ENCODE results near the gene COLEC12. TPM values are rescaled to one million over a fixed set of nuclear protein-coding genes. Genes with fewer than 3 reads are reported as not detected.

Gene COLEC12
- total RNA-seq, 4 donors from 2014 or later = 1.4 to 12.2 (median 4.0) TPM

- DNase-seq = no peak
- intact Hi-C loops (cut with DNase I) = no loop called here
- no peaks in the 10 kb centered on the region for H3K9me3 ChIP-seq
- WGBS, 2 donors = 50 to 69% methylated on average over 6 of the region's 6 CpGs
- H3K4me3 ChIP-seq = no peak overlapping the region
- no peaks in the 10 kb centered on the region for H3K36me3 ChIP-seq
- H3K4me1 ChIP-seq = peaks cover 8 to 55% (median 12%) of the 10 kb centered on the region in 3 donors
- H3K27me3 ChIP-seq = no peaks in the 10 kb centered on the region
- TF ChIP-seq POLR2A (IDR thresholded peaks at IDR 0.05) = no peak
- TF ChIP-seq CTCF (IDR thresholded peaks at IDR 0.05) = no peak
- peak overlapping the region in 2 of 4 donors; percentile 3 to 66 for H3K27ac ChIP-seq
Observed at GRCh38 chr18:394262-394986, 106.1 kb downstream of the COLEC12 start.

GRCh38 chr18:393574-393957 is 106.9 kb downstream of the COLEC12 start:
- Histone ChIP-seq H3K36me3 (no peaks in the 10 kb centered on the region), H3K4me1 (peaks cover 5 to 46% (median 9%) of the 10 kb centered on the region in 3 donors)
- TF ChIP-seq POLR2A (IDR thresholded peaks at IDR 0.05) = no peak
- no peak for TF ChIP-seq CTCF (IDR thresholded peaks at IDR 0.05)

GRCh38 chr18:392928-393573 is 107.5 kb downstream of the COLEC12 start:
- H3K27me3 ChIP-seq = no peaks in the 10 kb centered on the region
- intact Hi-C loops (cut with DNase I) = no loop called here
- peak overlapping the region in 1 of 4 donors; percentile 17 for H3K27ac ChIP-seq
- WGBS, 2 donors = 71 to 72% methylated on average over 6 of the region's 6 CpGs
- no peak overlapping the region for H3K4me3 ChIP-seq
- DNase-seq = no peak
- no peaks in the 10 kb centered on the region for H3K36me3 ChIP-seq
- TF ChIP-seq CTCF (IDR thresholded peaks at IDR 0.05) (no peak), POLR2A (IDR thresholded peaks at IDR 0.05) (no peak)
- H3K4me1 ChIP-seq = peaks cover 5 to 41% (median 9%) of the 10 kb centered on the region in 3 donors
- H3K9me3 ChIP-seq = no peaks in the 10 kb centered on the region

More at GRCh38 chr18:393574-393957, 106.9 kb downstream of the COLEC12 start:
- Histone ChIP-seq H3K27me3 (no peaks in the 10 kb centered on the region), H3K4me3 (no peak overlapping the region), H3K9me3 (no peaks in the 10 kb centered on the region), H3K27ac (no peak overlapping the region)
- intact Hi-C loops (cut with DNase I) = no loop called here
- no peak for DNase-seq
- WGBS, 2 donors = 71 to 81% methylated on average over 6 of the region's 6 CpGs

- Histone ChIP-seq H3K27ac (no peak overlapping the region), H3K27me3 (no peaks in the 10 kb centered on the region), H3K4me1 (peaks cover 3 to 32% (median 9%) of the 10 kb centered on the region in 3 donors), H3K36me3 (no peaks in the 10 kb centered on the region), H3K9me3 (no peaks in the 10 kb centered on the region), H3K4me3 (no peak overlapping the region)
- no peak for DNase-seq
- intact Hi-C loops (cut with DNase I) = no loop called here
- WGBS, 2 donors = 76 to 87% methylated on average over 13 of the region's 13 CpGs
- TF ChIP-seq POLR2A (IDR thresholded peaks at IDR 0.05) = no peak
- TF ChIP-seq CTCF (IDR thresholded peaks at IDR 0.05) = no peak
Observed at GRCh38 chr18:390741-391478, 109.6 kb downstream of the COLEC12 start.
